Endothelial cell of hepatic sinusoid (primary cell): Measurements from ENCODE around the gene SREBF2.
"Not testable (repeated sequence)": the region's sequence is repeated elsewhere in the genome, so short reads cannot be mapped to it uniquely, and the experiment has no call there.

ENCODE experiments used
- in situ Hi-C: cut with HindIII; loops from 2 replicates; pipeline ENCODE4 v1.10.0; 2017; ENCODE audit warnings: low sequenced_read_pairs

SREBF2 gene

GRCh38 chr22:41939981-41940831 lies 107.3 kb downstream of the SREBF2 start:
- in situ Hi-C loops: no loop called here

DNA sequence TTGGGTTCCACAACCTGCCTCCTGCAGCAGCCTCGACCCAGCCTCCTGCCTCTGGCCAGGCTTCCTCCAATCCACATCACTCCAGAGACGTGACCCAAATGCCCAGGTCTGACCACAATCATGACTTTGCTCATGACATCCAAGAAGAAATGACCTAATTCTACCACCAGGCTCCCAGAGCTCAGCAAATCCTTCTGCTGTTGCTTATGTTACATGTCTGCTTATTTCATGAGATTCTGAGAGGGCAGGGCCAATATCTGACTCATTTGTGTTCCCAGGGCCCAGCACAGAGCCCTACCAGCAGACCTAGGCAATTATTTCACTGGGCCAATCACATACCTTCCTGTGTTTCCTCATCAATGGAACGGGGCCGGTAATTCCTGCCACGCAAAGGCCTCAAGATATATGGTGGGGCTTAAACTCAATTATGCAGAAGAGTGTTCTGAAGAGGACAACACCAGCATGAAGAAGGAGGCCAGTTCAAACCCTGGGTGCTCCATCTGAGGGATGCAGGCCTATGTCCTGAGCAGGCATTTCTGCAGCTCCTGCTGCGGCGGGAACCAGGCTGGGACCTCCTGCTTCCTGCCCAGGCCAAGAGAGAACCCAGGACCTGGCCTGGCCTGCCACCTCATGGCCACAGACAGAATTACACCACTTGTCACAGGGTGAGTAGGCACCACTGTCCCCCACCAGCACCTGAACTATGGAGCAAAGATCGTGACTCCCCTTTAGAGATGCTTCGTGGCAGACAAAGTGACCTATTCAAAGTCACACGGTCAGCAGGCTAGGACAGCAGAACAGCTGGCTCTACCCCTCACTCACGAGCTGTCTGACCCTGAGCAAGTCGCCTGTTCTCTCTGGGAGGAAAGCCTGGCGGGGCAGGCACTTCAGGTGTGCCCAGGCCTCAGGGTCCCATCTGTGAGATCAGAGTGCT lies 108.2 kb downstream of the SREBF2 start:
- in situ Hi-C loops: no loop called here

DNA sequence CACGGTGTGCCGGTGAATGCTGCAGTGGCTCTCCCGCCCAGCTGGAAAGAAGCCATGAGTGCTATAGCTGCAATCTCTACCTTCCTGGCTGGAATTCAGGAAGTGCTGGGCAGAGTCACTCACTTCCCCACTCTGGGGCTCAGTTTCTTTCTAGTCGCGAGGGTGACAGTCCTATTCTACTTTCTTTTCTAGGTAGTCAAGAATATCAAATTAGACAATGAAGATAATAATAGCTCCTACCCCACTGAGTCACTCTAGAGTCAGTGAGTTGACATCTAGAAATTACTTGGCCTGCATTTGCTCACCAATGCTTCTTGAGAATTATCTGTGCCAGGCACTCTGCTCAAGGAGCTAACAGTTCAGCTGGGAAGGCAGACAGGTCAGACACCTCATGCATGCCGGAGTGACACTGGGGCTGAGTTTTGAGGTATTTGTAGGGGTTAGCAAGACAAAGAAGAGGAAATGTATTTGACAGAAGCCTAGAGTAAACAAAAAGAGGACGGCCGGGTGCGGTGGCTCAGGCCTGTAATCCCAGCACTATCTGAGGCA lies 110.8 kb downstream of the SREBF2 start:
- in situ Hi-C loops: no loop called here

GRCh38 chr22:41946629-41947423 lies 113.9 kb downstream of the SREBF2 start, which contains the start of gene CENPM:
Gene CENPM (minus strand): TSS chr22:41947152. CDS start chr22:41947076, 76 bp downstream.
- in situ Hi-C loops: no loop called here

DNA sequence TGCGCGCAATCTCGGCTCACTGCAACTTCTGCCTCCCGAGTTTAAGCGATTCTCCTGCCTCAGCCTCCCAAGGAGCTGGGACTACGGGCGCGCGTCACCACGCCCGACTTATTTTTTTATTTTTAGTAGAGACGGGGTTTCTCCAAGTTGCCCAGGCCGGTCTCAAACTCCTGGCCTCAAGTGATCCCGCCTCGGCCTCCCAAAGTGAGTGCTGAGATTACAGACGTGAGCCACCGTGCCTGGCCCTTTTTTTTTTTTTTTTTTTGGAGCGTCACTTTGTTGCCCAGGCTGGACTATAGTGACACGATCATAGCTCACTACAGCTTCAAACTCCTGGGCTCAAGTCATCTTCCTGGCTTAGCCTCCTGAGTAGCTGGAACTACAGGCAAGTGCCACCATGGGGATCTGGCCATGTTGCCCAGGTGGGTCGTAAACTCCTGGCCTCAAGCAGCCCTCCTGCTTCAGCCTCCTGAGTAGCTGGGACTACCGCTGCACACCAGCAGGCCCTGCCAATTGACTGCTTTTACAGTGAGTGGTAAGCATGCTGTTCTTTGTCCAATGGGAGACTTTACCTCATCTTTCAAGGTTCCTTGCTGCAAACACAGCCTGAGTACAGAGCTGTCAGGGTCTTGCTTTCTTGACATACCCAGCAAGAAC lies 114.6 kb downstream of the SREBF2 start:
- in situ Hi-C loops: no loop called here

DNA sequence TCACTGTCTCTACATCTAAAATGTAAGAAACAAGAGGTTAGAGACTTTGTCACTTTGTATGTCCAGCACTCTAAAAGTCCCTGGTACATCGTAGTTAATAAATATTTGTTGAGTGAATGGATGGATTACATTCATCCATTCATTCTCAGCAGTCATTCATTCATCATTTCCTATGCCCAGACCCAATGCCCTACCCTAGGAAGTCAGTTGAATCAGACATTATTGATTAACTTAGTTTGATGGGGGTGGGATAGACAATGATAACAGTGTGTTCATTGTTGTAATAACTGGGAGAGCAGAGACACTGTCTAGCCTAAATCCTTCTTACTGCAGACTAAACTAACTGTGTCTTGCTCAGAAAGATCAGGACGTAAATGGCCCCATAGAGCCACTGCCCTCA lies 115.2 kb downstream of the SREBF2 start:
- in situ Hi-C loops: no loop called here

DNA sequence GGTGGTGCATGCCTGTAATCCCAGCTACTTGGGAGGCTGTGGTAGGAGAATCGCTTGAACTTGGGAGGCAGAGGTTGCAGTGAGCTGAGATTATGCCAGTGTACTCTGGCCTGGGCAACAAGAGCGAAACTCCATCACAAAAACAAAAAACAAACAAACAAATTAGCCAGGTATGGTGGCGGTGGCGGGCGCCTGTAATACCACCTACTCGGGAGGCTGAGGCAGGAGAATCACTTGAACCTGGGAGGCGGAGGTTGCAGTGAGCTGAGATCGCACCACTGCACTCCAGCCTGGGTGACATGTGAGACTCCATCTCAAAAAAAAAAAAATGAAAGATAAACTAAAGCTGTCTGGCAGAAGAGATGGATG lies 116.0 kb downstream of the SREBF2 start:
- in situ Hi-C loops: not testable (repeated sequence)

DNA sequence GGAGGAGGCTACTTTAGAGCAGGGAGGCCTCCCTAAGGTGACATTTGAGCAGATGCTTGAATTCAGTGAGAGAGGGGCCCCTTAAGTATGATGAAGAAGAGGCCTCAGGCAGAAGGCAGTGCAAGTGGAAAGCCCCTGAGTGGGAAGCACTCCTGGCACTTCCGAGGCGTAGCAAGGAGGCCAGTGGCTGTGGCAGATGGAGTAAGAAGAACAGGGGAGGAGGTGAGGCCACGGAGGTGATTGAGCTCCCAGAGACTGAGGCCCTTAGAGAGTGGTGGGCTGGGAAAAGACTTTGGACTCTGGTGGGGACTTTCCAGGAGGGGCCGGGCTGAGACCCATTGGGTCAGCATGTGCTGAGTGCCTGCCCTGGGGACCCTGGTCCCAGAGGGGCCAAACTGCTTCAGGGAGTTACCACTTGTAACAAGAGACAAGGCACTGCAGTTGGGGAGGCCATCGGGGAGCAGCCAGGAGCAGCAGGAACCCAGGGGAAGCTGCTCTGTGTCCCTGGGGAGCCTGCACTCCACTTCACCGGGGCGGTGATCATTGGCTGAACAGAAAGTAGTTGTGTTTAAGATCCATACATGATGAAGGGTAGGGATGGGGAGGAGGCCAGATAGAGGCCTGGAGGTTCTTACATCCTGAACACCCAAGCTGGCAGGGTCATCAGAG lies 116.5 kb downstream of the SREBF2 start:
- in situ Hi-C loops: no loop called here

GRCh38 chr22:41951898-41952474 lies 119.1 kb downstream of the SREBF2 start, which contains the start of gene SMIM45:
Gene SMIM45 (plus strand): TSS chr22:41952150.
- in situ Hi-C loops: no loop called here

DNA sequence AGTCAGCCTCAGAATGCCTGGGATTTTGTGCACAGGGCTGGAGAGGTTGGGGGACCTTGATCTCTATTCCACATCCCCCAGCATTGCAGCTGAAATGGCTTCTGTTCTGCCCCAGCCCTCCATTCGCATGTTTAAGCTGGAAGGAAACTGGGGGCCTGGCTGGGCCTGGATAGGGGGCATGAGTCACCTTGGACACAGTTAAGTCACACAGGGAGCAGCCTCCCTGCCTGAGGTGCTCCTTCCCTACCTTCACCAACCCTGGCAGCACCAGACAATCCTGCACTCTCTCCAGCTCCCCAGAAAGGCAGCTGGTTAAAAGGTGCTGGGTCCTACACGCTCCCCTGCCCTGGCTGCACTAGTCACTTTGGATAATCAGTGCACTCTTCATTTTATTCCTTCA lies 119.8 kb downstream of the SREBF2 start:
- in situ Hi-C loops: no loop called here
